Smooth muscle cell (in vitro differentiated cells): ENCODE data around the gene DOCK2. TPM values are rescaled to one million over a fixed set of nuclear protein-coding genes. Genes with fewer than 3 reads are reported as not detected.

ENCODE experiments used
- DNase-seq: peaks from one replicate; lab custom pipeline; 2025; ENCODE audit not compliant: unreplicated experiment; lab: John Stamatoyannopoulos, UW
- H2AFZ ChIP-seq: fragments of 200-600 bp; sonication (generic); 2 replicates; pipeline ENCODE4 v1.6.0; 2016; ENCODE audit warnings: antibody characterized with exemption, low read depth, mild to moderate bottlenecking
- H3F3A ChIP-seq: fragments of 200-600 bp; sonication (generic); 2 replicates; pipeline ENCODE4 v1.6.0; 2017; ENCODE audit warnings: antibody characterized with exemption, low read depth
- H3K27ac ChIP-seq: fragments of 200-600 bp; sonication (generic); 2 replicates; pipeline ENCODE4 v1.5.1; 2016; ENCODE audit warnings: low read depth, mild to moderate bottlenecking
- H3K27me3 ChIP-seq: fragments of 200-600 bp; sonication (generic); 2 replicates; pipeline ENCODE4 v1.6.1; 2016; ENCODE audit warnings: low read depth, mild to moderate bottlenecking
- H3K36me3 ChIP-seq: fragments of 200-600 bp; sonication (generic); 2 replicates; pipeline ENCODE4 v1.5.1; 2016; ENCODE audit warnings: low read depth
- H3K4me1 ChIP-seq: fragments of 200-600 bp; sonication (generic); 2 replicates; pipeline ENCODE4 v1.5.1; 2016; ENCODE audit warnings: low read depth
- H3K4me2 ChIP-seq: fragments of 200-600 bp; sonication (generic); 2 replicates; pipeline ENCODE4 v1.6.0; 2016; ENCODE audit warnings: mild to moderate bottlenecking
- H3K4me3 ChIP-seq: fragments of 200-600 bp; sonication (generic); 2 replicates; pipeline ENCODE4 v1.5.1; 2016; ENCODE audit warnings: mild to moderate bottlenecking
- H3K79me2 ChIP-seq: fragments of 200-600 bp; sonication (generic); 2 replicates; pipeline ENCODE4 v1.6.0; 2016; ENCODE audit warnings: low read depth, mild to moderate bottlenecking
- H3K9ac ChIP-seq: fragments of 200-600 bp; sonication (generic); 2 replicates; pipeline ENCODE4 v1.6.0; 2016; ENCODE audit warnings: low read depth
- H3K9me3 ChIP-seq: fragments of 200-600 bp; sonication (generic); replicated peaks from 2 replicates; pipeline ENCODE4 v1.5.1; 2016; ENCODE audit warnings: low read depth
- H4K20me1 ChIP-seq: fragments of 200-600 bp; sonication (generic); 2 replicates; pipeline ENCODE4 v1.6.0; 2016; ENCODE audit warnings: low read depth
- CTCF ChIP-seq: fragments of 200-600 bp; sonication (generic); IDR thresholded peaks from 2 replicates; pipeline ENCODE4 v1.5.1; 2017; ENCODE audit warnings: borderline replicate concordance, mild to moderate bottlenecking, antibody characterized with exemption; ENCODE audit not compliant: insufficient read depth, poor library complexity, severe bottlenecking
- WGBS: methylation state at CpG from one replicate; pipeline ENCODE4 v1.1.7; 2016; ENCODE audit warnings: low lambda C conversion rate; 5-methylcytosine and 5-hydroxymethylcytosine counted together
- polyA plus RNA-seq: library from polyadenylated mRNA; unstranded; fragments of >200 nt; fragmentation: Nextera tagmentation; extraction: Ambion mirVana; gene quantifications from 2 replicates; pipeline ENCODE4 v1.2.1, GENCODE V29; 2016
- total RNA-seq: library from RNA; depleted of rRNA; stranded (reverse); fragments of >200 nt; gene quantifications from 2 replicates; pipeline ENCODE4 v1.2.3, GENCODE V29; 2014

Gene DOCK2
- total and polyA plus RNA-seq, 2 experiments from 2014 or later = 0.73 to 3.0 TPM

GRCh38 chr5:169913479-169913878 lies 276.4 kb downstream of the DOCK2 start:
- no peak overlapping the region for H2AFZ ChIP-seq
- H3K27ac ChIP-seq = no peak overlapping the region
- no peak for DNase-seq
- H3K27me3 ChIP-seq = no peaks in the 10 kb centered on the region
- no peaks in the 10 kb centered on the region for H3K4me1 ChIP-seq
- H3K4me2 ChIP-seq = no peak overlapping the region
- no peaks in the 10 kb centered on the region for H3K79me2 ChIP-seq
- H4K20me1 ChIP-seq = peaks cover 3% of the 10 kb centered on the region
- no peaks in the 10 kb centered on the region for H3F3A ChIP-seq
- H3K9ac ChIP-seq = no peak overlapping the region
- 85% methylated on average over 2 of the region's 2 CpGs for WGBS
- TF ChIP-seq CTCF = no peak
- no peaks in the 10 kb centered on the region for H3K36me3 ChIP-seq
- H3K9me3 ChIP-seq = no peaks in the 10 kb centered on the region
- H3K4me3 ChIP-seq = no peak overlapping the region

- no peak for TF ChIP-seq CTCF
- Histone ChIP-seq H3K4me3 (no peak overlapping the region), H3K9me3 (no peaks in the 10 kb centered on the region), H3F3A (no peaks in the 10 kb centered on the region), H3K4me2 (no peak overlapping the region), H4K20me1 (peaks cover 3% of the 10 kb centered on the region), H3K27ac (no peak overlapping the region), H3K9ac (no peak overlapping the region), H2AFZ (no peak overlapping the region), H3K36me3 (no peaks in the 10 kb centered on the region), H3K79me2 (no peaks in the 10 kb centered on the region), H3K4me1 (no peaks in the 10 kb centered on the region), H3K27me3 (no peaks in the 10 kb centered on the region)
- WGBS = 69% methylated on average over 2 of the region's 2 CpGs
- DNase-seq = peak; percentile 8
These were observed 277.7 kb downstream of the DOCK2 start for GRCh38 chr5:169914766-169915165.

- no peak overlapping the region for H3K4me3 ChIP-seq
- H3K79me2 ChIP-seq = no peaks in the 10 kb centered on the region
- H4K20me1 ChIP-seq = peaks cover 3% of the 10 kb centered on the region
- H3K4me2 ChIP-seq = no peak overlapping the region
- no peak overlapping the region for H3K27ac ChIP-seq
- no peak for DNase-seq
- H3K9ac ChIP-seq = no peak overlapping the region
- H2AFZ ChIP-seq = no peak overlapping the region
- no peaks in the 10 kb centered on the region for H3K9me3 ChIP-seq
- WGBS = 92% methylated on average over 2 of the region's 2 CpGs
- no peaks in the 10 kb centered on the region for H3F3A ChIP-seq
- no peak for TF ChIP-seq CTCF
- H3K4me1 ChIP-seq = no peaks in the 10 kb centered on the region
- H3K27me3 ChIP-seq = no peaks in the 10 kb centered on the region
- no peaks in the 10 kb centered on the region for H3K36me3 ChIP-seq
These were observed 280.4 kb downstream of the DOCK2 start for GRCh38 chr5:169917500-169917899.

- H3K27me3 ChIP-seq = no peaks in the 10 kb centered on the region
- H3K4me2 ChIP-seq = no peak overlapping the region
- no peak overlapping the region for H3K9ac ChIP-seq
- no peak overlapping the region for H3K27ac ChIP-seq
- WGBS = 96% methylated on average over 2 of the region's 2 CpGs
- H3K9me3 ChIP-seq = no peaks in the 10 kb centered on the region
- no peaks in the 10 kb centered on the region for H3K36me3 ChIP-seq
- H3K4me1 ChIP-seq = no peaks in the 10 kb centered on the region
- no peaks in the 10 kb centered on the region for H3K79me2 ChIP-seq
- peaks cover 3% of the 10 kb centered on the region for H4K20me1 ChIP-seq
- TF ChIP-seq CTCF = no peak
- no peak for DNase-seq
- no peaks in the 10 kb centered on the region for H3F3A ChIP-seq
- H2AFZ ChIP-seq = no peak overlapping the region
- H3K4me3 ChIP-seq = no peak overlapping the region
These were observed 281.2 kb downstream of the DOCK2 start for GRCh38 chr5:169918228-169918627.
